Epithelial cell of prostate (primary cell): ENCODE measurements around the gene CGB1.
"Not testable (repeated sequence)": the region's sequence is repeated elsewhere in the genome, so short reads cannot be mapped to it uniquely, and the experiment has no call there.

ENCODE experiments used
- DNase-seq: peaks from one replicate; pipeline ENCODE4 v3.0.0-alpha.2; 2011; ENCODE audit warnings: low read depth, low spot score
- H3K27ac ChIP-seq: fragments of 450-650 bp; 2 replicates; pipeline ENCODE4 v1.5.1; 2017; ENCODE audit warnings: mild to moderate bottlenecking

Gene CGB1

DNA sequence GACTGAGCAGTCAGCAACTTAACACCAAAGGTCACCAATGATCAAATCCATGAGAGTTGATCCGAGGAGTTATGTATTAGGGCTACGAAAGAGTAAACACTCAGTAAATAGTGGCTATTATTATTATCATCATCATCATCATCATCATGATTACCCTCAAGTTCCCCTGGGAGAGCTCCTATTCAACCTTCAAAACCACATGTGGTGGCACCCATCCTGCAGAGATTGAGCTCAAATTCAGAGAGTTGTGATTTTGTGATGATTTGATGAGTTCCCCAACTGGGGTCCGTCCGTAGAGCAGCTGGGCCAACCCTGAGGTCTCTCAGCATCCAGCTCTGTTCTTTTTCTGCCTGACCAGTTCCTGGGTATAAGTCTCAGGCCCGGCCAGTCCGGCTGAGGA, 11.6 kb downstream of the CGB1 start:
- DNase-seq, H3K27ac ChIP-seq: not testable (repeated sequence)

- H3K27ac ChIP-seq, DNase-seq: not testable (repeated sequence)
These were observed 12.5 kb downstream of the CGB1 start, which contains the start of gene CGB3 for GRCh38 chr19:49024233-49024632. Gene CGB3 (minus strand): TSS chr19:49024333. CDS start chr19:49023971, 362 bp downstream.

GRCh38 chr19:49022116-49022515, 14.6 kb downstream of the CGB1 start:
- no peak for DNase-seq
- H3K27ac ChIP-seq: no peak overlapping the region

DNA sequence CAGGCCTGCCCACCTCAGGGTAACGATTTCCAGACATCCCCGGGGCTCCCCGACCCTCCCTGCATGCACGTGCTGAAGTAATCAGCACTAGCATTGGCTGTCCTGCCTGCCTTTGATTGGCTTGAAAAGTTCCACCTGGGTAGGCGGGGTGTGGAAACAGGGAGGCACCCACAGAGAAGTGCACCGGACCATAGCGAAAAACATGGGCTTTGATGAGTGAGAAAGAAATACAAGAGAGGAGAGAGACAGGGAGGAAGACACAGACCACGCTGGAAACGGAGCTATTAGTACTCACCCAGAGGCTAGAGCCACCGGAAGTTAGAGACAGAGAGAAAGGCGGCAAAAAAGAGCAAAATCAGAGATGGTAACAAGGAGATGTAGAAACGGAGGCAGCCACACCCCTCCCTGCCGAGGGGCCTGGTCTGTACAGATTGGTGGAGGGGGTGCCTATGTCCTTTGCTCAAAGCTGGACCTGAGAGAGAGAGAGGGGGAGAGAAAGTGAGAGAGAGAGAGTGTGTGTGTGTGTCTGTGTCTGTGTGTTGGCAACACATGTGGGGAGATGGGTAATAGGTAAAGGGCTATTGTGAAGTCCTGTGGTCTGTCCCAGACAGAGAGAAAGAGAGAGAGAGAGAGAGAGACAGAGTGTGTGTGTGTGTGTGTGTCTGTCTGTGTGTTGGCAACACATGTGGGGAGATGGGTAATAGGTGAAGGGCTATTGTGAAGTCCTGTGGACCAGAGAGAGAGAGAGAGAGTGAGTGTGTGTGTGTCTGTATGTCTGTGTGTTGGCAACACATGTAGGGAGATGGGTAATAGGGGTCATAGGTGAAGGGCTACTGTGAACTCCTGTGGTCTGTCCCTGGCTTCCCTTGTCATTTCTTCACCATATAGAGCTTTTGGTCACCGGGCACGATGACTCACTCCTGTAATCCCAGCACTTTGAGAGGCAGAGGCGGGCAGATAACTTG, 15.5 kb downstream of the CGB1 start:
- H3K27ac ChIP-seq: no peak overlapping the region
- DNase-seq: no peak

DNA sequence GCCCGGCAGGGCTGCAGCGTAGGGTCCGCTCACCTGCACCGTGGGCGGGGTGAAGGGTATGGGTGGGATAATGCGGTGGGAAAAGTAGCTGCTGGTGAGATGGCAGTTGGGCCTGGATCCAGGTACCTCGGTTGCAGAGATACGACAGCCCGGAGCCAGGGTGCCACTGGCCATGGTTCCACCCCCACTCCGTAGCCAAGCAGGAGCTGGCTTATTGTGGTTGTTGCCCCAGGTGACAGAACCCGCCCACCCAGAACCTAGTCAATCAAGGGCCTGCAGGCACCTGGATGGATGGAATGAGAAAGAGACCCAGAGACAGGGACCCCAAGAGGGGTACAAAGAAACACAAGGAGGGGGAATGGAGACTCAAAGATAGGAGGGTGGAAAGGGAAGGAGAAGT, 16.4 kb downstream of the CGB1 start:
- no peak for DNase-seq
- no peak overlapping the region for H3K27ac ChIP-seq

DNA sequence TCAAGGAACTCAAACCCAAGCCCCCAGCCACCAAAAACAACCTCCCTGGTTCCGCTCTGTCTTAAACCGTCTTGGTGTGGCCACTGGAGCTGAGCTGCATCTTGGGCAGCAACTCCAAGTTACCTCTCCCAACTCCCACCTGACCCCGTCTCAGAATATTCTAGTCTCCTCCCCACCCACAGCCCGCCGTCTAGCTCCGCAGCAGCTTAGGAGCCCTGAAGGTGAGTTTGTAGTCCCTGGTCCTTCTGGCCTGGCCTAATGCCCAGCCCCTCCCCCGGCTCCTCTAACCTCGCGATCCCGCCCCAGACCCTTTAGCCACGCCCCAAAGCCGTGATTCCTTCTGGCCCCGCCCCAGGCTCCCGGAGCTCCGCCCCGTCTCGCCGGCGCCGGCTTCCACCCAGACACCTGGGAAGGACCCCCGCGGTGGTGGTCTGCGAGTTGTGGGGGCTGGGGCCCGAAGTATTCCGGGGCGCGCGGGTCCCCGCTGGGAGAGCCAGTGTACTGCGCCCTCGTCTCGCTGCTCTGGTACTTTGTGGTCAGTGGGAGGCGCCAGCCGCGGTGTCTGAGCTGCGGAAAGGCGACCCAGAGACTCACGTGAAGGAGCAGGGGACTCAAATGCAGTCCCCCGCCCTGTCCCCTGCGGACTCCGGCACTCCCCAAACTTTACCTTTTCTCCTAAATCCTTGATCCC, 17.3 kb downstream of the CGB1 start:
- no peak overlapping the region for H3K27ac ChIP-seq
- DNase-seq: no peak

DNA sequence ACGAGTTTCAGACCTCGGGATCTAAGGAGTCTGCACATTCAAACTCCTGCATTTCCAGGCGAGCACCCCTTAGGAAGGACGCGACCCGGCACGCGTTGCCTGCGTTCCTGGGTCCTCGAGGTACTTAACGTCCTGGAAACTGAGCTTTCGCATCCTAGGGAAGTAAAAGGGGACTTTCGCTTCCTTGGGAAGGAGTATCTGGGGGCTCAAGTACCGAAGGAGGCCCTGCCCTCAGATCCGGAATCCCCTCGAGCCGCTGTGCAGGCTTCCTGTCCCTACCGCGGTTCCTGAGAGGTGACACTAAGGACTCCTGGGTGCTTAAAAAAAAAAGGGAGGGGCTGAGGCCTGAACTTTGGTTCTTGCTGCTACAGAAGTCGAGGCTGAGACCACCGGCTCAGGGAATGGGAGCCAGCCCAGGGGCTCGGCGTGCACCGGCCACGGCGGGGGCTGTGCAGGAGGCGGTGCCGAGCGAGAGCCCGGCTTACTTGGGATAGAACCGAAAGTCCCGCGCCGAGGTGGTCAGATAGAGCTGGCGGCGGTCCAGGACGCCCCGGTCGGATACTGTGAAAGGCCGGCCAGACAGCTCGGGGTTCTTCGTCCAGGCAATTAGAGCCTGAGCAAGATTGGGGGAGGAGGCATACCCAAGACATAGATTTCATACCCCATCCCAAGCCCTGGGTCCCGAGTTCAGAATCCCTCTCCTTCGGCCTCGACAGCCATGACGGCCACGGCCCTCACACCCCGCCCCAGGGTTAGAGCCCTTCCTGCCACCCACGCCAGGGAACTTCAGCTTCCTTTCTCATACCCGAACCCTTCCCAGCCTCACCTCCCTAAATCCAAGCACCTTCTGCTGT, 18.1 kb downstream of the CGB1 start:
- DNase-seq, H3K27ac ChIP-seq: not testable (repeated sequence)

DNA sequence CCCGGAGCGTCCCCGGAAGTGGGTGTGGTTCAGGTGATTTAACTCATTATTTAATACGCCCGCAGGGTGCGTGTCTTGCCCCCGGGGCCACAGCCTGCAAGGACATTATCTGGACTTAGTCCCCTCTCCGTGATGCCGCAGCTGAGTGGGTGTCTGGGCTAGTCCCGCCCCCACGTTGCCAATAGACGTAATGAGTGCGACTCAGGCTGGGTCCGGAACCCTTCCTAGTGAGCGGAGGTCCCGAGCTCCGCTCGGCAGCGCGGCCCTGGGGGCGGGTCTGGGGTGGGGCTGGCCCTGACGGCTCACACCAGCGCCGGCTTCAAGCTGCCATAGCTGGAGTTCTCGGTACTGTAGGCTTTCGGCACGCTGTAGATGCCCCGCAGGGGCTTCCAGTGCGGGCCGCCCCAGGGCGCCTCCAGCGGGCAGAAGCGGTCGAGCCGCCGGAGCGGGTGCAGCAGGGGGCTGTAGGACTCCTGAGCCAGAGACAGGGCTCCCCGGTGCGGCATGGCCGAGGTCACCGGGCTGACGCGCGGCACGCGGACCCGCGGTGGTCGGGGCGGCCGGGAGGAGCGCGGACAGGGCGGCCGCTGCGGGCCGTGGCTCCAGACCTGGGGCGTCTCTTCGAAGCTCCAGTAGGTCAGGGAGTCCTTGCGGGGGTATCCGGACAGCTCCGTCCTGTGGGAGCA, 18.9 kb downstream of the CGB1 start:
- no peak overlapping the region for H3K27ac ChIP-seq

DNA sequence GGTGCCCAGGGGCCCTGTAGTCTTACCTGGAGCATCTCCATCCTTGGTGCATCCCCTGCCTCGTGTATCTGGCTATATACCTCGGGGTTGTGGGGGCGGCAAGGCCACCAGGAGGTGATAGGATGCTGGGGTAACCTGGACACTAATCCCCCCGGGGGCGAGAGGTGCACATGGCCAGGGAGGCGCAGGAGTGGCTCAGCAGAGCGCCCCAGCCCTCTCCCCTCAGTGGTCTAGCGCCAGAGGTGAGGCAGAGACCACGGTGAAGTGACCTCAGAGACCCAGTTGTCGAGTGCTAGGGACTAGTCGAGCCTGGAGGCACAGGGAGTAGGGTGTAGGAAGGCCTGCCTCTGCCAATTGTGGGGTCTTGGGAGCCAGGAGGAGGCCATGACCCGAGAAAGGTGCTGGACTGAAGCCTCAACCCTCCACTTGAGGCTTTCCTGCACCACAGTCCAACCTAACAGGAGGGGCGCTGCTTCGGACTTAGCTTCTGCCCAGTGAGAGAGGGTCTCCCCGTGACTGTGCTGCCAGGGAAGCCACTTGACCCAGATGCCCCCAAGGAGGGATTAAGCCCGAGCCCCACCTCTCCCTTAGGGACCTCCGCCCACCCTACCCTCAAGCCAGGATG, 19.5 kb downstream of the CGB1 start, which contains the start of gene LHB:
Gene LHB (minus strand): TSS at position 51 of the 625 bp plus-strand sequence. CDS start 10 bp downstream, at position 41.
- no peak for DNase-seq
- H3K27ac ChIP-seq: no peak within 1 kb of the TSS

More for the DNA sequence above, 18.9 kb downstream of the CGB1 start:
- no peak for DNase-seq

- no peak overlapping the region for H3K27ac ChIP-seq
These were observed 20.4 kb downstream of the CGB1 start for GRCh38 chr19:49016067-49016839.

DNA sequence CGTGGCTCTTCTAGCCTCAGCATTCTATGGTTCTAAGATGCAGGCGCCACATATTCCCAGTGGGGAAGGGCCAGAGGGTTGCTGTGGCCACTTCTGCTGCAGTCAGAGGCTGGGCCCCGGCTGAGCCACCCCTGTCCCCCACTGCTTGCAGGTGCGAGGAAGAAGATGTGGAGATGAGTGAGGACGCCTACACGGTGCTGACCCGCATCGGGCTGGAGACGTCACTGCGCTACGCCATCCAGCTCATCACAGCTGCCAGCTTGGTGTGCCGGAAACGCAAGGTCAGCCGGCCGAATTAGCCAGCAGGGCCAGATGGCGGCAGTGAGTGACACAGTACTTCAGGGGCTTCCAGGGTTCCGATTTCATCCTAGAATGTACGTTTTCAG, 21.8 kb downstream of the CGB1 start:
- no peak for DNase-seq
- H3K27ac ChIP-seq: no peak overlapping the region

More at GRCh38 chr19:49016067-49016839, 20.4 kb downstream of the CGB1 start:
- no peak for DNase-seq

GRCh38 chr19:49014123-49014869, 22.4 kb downstream of the CGB1 start:
- no peak overlapping the region for H3K27ac ChIP-seq
- DNase-seq: no peak

- H3K27ac ChIP-seq: no peak overlapping the region
- no peak for DNase-seq
These were observed 25.5 kb downstream of the CGB1 start for GRCh38 chr19:49011194-49011593.

DNA sequence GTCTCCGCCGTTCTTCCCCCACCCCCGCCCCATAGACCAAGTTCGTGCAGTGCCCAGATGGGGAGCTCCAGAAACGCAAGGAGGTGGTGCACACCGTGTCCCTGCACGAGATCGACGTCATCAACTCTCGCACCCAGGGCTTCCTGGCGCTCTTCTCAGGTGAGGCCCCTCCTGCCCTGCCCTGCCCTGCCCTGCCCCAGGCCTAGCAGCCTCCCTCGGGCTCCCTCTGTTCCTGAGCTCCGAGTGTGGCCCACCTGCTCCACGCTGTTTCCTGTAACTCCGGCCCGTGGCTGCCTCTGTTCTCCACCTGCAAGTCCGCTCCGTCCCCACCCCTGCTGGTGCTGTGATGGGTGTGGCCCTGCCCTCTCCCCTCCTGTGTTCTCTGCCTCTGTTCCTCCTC, 26.2 kb downstream of the CGB1 start:
- DNase-seq: no peak
- no peak overlapping the region for H3K27ac ChIP-seq

DNA sequence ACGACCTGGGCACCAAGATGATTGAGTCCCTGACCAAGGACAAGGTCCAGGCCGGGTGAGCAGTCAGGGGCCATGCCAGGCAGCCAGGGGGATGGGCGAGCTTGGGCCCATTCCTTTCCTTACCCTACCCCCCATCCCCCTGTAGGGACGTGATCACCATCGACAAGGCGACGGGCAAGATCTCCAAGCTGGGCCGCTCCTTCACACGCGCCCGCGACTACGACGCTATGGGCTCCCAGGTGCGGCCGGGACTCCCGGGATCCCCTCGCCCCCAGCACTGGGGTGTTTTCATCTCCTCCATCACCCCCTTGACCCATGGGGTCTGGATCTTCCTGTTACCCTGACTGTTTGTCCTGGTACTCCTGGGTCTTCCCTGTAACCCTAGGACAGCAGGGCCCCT, 26.9 kb downstream of the CGB1 start:
- H3K27ac ChIP-seq: no peak overlapping the region
- DNase-seq: no peak

GRCh38 chr19:49006905-49007304, 29.8 kb downstream of the CGB1 start:
- no peak overlapping the region for H3K27ac ChIP-seq
- DNase-seq: no peak

DNA sequence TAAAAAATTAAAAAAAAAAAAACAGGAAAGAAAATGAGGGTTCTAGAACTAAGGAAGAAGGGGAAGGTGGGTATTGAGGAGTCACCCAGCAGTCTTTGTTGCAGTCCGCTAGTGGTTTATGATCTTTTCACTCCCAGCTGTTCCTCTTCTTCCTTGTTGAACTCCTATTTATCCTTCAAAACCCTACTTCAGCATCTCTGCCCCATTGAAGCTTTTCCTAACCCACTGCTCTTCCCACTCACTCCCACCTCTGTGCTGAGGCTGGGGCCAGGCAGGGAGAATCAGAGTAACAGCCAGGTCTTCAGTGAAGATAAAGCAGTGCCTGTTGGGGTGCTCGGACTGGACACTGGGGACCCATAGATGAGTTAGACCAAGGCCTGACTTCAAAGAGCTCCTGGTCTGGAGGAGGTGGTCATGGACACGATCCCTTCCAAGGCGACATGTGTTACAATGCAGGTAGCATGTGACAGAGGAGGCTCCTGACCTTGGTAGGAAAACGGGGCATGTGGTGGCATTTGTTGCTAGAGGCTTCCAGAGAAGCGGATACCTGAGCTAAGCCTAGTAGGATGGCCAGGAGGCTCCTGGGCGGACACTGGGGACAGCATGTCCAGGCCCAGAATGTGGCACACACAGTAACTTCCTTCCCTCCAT, 31.6 kb downstream of the CGB1 start:
- no peak for DNase-seq
- no peak overlapping the region for H3K27ac ChIP-seq
